HepG2 (cell line): ENCODE results near the gene DDOST. TPM values are rescaled to one million over a fixed set of nuclear protein-coding genes. Genes with fewer than 3 reads are reported as not detected.

Source experiments
- BRD4 ChIP-seq: sonication (generic); formaldehyde crosslinking; IDR thresholded peaks from 2 replicates; pipeline ENCODE4 v1.4.0; 2020; ENCODE audit warnings: missing genetic modification reagents
- MIXL1 ChIP-seq: IDR thresholded peaks from 2 replicates; pipeline ENCODE4 v1.6.1; 2016
- MXI1 ChIP-seq: IDR thresholded peaks from 3 replicates; pipeline ENCODE4 v1.6.1; 2012; ENCODE audit warnings: low read depth, low read length, inconsistent platforms, borderline replicate concordance
- RELA ChIP-seq: sonication (generic); formaldehyde crosslinking; IDR thresholded peaks from 2 replicates; pipeline ENCODE4 v1.4.0; 2020; ENCODE audit warnings: missing genetic modification reagents
- SMARCC2 ChIP-seq: fragments of 450-650 bp; IDR thresholded peaks from 2 replicates; pipeline ENCODE4 v1.6.1; 2017; ENCODE audit warnings: antibody characterized with exemption, mild to moderate bottlenecking
- TCF7 ChIP-seq: sonication (generic); IDR thresholded peaks from 2 replicates; pipeline ENCODE4 v1.6.1; 2016; ENCODE audit warnings: antibody characterized with exemption, low read depth
- ZBTB1 ChIP-seq: sonication (generic); formaldehyde crosslinking; IDR thresholded peaks from 2 replicates; pipeline ENCODE4 v1.4.0; 2020; ENCODE audit warnings: missing genetic modification reagents, borderline replicate concordance
- ZNF24 ChIP-seq: fragments of 450-650 bp; IDR thresholded peaks from 2 replicates; pipeline ENCODE4 v1.6.1; 2017; ENCODE audit warnings: antibody characterized with exemption, mild to moderate bottlenecking
- ZNF549 ChIP-seq: sonication (generic); formaldehyde crosslinking; IDR thresholded peaks from 2 replicates; pipeline ENCODE4 v1.5.0; 2020; ENCODE audit warnings: missing genetic modification reagents
- ZNF891 ChIP-seq: sonication (generic); formaldehyde crosslinking; IDR thresholded peaks from 2 replicates; pipeline ENCODE4 v1.5.0; 2020; ENCODE audit warnings: mild to moderate bottlenecking, missing genetic modification reagents
- polyA plus RNA-seq, 8 experiments: library from polyadenylated mRNA; depleted of rRNA in 3 of 8; stranded (reverse) in 7 of 8; unstranded in 1 of 8; fragments of >200 nt; fragmentation: Illumina TruSeq in 4 of 8; extraction: Trizol in 4 of 8; gene quantifications; 2 replicates each; pipeline versions ENCODE4 v1.2.1 to v1.2.3, GENCODE V29; 2011 to 2016; ENCODE audit warnings: low read depth in 4 of 8, missing spikeins in 1 of 8, mixed read lengths in 1 of 8; ENCODE audit not compliant: insufficient read depth in 1 of 8
- total RNA-seq, 5 experiments: library from RNA; depleted of rRNA; stranded (reverse); fragments of >200 nt; fragmentation: Illumina TruSeq; extraction: Trizol; gene quantifications; 2 replicates each; pipeline ENCODE4 v1.2.3, GENCODE V29; 2016; ENCODE audit warnings: low read depth in 1 of 5
- TF ChIP-seq, protein P1 (sequence below): sonication (generic); formaldehyde crosslinking; IDR thresholded peaks from 2 replicates; pipeline ENCODE4 v1.5.1; 2020; ENCODE audit warnings: missing genetic modification reagents, mild to moderate bottlenecking, borderline replicate concordance
- TF ChIP-seq, protein P2 (sequence below): sonication (generic); formaldehyde crosslinking; IDR thresholded peaks from 2 replicates; pipeline ENCODE4 v1.5.0; 2020; ENCODE audit warnings: mild to moderate bottlenecking, missing genetic modification reagents, borderline replicate concordance
- TF ChIP-seq, protein P3 (sequence below): sonication (generic); formaldehyde crosslinking; IDR thresholded peaks from 2 replicates; pipeline ENCODE4 v1.4.0; 2020; ENCODE audit warnings: missing genetic modification reagents

Gene DDOST
- total and polyA plus RNA-seq, 2 of the 13 experiments (the other 11 are each of a cell fraction or from before 2014, with no cell fraction given): 335 to 494 TPM

DNA sequence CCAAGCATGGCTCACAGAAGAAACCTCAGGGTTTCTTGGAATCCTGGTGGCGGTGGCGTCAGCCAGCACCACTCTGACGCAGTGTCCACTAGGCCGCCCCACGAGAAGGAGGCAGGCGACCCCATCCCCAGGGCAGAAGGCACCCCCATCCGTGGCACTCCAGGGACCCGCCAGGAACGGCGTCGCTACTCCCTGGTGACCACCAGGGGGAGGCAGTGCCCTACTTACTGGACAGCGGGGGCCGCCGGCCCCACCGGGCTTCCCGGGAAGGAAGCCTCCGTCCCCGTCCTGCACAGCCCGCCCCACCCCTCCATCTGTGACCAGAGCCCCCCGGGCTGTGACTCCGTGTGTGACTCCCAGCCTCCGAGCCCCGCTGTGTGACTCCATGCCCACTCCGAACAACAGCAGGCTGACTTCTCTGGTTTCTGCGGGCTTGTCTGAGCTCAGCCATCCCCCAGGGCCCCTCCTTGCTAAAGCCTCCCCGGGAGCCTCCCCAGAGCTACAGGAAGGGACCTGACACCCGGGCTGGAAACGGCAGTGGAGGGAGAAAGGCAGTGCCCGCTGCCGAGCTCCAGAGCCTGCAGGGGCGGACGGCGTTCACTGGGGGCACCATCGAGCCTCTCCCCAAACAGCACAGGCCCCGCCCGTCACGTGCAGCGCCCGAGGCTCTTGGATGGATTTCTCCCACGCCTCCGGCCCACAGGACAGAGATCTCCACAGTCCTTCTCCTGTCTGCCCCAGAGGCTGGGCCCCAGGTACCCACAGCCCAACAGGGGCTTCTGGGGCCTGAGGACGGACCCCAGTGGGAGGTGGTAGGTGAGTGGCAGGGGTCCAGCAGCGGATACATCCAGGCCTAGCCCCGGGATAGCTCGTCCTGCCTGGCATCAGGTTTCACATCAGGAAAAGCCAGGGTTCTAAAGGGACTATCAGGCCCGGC lies 35.5 kb upstream of the DDOST start (continued):
- TF ChIP-seq, protein P1, sequence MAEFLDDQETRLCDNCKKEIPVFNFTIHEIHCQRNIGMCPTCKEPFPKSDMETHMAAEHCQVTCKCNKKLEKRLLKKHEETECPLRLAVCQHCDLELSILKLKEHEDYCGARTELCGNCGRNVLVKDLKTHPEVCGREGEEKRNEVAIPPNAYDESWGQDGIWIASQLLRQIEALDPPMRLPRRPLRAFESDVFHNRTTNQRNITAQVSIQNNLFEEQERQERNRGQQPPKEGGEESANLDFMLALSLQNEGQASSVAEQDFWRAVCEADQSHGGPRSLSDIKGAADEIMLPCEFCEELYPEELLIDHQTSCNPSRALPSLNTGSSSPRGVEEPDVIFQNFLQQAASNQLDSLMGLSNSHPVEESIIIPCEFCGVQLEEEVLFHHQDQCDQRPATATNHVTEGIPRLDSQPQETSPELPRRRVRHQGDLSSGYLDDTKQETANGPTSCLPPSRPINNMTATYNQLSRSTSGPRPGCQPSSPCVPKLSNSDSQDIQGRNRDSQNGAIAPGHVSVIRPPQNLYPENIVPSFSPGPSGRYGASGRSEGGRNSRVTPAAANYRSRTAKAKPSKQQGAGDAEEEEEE: no peak
- no peak for TF ChIP-seq ZNF891
- TF ChIP-seq ZNF549 (CRISPR knock-in tag): no peak
- TF ChIP-seq MIXL1 (CRISPR knock-in tag): no peak
- TF ChIP-seq ZNF24: no peak
- TF ChIP-seq, protein P2, sequence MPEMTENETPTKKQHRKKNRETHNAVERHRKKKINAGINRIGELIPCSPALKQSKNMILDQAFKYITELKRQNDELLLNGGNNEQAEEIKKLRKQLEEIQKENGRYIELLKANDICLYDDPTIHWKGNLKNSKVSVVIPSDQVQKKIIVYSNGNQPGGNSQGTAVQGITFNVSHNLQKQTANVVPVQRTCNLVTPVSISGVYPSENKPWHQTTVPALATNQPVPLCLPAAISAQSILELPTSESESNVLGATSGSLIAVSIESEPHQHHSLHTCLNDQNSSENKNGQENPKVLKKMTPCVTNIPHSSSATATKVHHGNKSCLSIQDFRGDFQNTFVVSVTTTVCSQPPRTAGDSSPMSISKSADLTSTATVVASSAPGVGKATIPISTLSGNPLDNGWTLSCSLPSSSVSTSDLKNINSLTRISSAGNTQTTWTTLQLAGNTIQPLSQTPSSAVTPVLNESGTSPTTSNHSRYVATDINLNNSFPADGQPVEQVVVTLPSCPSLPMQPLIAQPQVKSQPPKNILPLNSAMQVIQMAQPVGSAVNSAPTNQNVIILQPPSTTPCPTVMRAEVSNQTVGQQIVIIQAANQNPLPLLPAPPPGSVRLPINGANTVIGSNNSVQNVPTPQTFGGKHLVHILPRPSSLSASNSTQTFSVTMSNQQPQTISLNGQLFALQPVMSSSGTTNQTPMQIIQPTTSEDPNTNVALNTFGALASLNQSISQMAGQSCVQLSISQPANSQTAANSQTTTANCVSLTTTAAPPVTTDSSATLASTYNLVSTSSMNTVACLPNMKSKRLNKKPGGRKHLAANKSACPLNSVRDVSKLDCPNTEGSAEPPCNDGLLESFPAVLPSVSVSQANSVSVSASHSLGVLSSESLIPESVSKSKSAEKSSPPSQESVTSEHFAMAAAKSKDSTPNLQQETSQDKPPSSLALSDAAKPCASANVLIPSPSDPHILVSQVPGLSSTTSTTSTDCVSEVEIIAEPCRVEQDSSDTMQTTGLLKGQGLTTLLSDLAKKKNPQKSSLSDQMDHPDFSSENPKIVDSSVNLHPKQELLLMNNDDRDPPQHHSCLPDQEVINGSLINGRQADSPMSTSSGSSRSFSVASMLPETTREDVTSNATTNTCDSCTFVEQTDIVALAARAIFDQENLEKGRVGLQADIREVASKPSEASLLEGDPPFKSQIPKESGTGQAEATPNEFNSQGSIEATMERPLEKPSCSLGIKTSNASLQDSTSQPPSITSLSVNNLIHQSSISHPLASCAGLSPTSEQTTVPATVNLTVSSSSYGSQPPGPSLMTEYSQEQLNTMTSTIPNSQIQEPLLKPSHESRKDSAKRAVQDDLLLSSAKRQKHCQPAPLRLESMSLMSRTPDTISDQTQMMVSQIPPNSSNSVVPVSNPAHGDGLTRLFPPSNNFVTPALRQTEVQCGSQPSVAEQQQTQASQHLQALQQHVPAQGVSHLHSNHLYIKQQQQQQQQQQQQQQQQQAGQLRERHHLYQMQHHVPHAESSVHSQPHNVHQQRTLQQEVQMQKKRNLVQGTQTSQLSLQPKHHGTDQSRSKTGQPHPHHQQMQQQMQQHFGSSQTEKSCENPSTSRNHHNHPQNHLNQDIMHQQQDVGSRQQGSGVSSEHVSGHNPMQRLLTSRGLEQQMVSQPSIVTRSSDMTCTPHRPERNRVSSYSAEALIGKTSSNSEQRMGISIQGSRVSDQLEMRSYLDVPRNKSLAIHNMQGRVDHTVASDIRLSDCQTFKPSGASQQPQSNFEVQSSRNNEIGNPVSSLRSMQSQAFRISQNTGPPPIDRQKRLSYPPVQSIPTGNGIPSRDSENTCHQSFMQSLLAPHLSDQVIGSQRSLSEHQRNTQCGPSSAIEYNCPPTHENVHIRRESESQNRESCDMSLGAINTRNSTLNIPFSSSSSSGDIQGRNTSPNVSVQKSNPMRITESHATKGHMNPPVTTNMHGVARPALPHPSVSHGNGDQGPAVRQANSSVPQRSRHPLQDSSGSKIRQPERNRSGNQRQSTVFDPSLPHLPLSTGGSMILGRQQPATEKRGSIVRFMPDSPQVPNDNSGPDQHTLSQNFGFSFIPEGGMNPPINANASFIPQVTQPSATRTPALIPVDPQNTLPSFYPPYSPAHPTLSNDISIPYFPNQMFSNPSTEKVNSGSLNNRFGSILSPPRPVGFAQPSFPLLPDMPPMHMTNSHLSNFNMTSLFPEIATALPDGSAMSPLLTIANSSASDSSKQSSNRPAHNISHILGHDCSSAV (CRISPR knock-in tag): no peak
- TF ChIP-seq SMARCC2: no peak
- TF ChIP-seq RELA: no peak
- no peak for TF ChIP-seq ZBTB1
- TF ChIP-seq BRD4: no peak
- TF ChIP-seq TCF7: no peak
- TF ChIP-seq, protein P3, sequence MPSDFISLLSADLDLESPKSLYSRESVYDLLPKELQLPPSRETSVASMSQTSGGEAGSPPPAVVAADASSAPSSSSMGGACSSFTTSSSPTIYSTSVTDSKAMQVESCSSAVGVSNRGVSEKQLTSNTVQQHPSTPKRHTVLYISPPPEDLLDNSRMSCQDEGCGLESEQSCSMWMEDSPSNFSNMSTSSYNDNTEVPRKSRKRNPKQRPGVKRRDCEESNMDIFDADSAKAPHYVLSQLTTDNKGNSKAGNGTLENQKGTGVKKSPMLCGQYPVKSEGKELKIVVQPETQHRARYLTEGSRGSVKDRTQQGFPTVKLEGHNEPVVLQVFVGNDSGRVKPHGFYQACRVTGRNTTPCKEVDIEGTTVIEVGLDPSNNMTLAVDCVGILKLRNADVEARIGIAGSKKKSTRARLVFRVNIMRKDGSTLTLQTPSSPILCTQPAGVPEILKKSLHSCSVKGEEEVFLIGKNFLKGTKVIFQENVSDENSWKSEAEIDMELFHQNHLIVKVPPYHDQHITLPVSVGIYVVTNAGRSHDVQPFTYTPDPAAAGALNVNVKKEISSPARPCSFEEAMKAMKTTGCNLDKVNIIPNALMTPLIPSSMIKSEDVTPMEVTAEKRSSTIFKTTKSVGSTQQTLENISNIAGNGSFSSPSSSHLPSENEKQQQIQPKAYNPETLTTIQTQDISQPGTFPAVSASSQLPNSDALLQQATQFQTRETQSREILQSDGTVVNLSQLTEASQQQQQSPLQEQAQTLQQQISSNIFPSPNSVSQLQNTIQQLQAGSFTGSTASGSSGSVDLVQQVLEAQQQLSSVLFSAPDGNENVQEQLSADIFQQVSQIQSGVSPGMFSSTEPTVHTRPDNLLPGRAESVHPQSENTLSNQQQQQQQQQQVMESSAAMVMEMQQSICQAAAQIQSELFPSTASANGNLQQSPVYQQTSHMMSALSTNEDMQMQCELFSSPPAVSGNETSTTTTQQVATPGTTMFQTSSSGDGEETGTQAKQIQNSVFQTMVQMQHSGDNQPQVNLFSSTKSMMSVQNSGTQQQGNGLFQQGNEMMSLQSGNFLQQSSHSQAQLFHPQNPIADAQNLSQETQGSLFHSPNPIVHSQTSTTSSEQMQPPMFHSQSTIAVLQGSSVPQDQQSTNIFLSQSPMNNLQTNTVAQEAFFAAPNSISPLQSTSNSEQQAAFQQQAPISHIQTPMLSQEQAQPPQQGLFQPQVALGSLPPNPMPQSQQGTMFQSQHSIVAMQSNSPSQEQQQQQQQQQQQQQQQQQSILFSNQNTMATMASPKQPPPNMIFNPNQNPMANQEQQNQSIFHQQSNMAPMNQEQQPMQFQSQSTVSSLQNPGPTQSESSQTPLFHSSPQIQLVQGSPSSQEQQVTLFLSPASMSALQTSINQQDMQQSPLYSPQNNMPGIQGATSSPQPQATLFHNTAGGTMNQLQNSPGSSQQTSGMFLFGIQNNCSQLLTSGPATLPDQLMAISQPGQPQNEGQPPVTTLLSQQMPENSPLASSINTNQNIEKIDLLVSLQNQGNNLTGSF (CRISPR knock-in tag): no peak
- TF ChIP-seq MXI1: no peak
